OCI-LY3 (cell line): ENCODE results near the gene RNF14.

Experiments used
- H2AFZ ChIP-seq: fragments of 200-600, 300-600 bp; shearing (Covaris generic); 2 replicates; pipeline ENCODE4 v1.6.0; 2014; ENCODE audit warnings: antibody characterized with exemption, low read depth, low read length
- H3K27ac ChIP-seq: fragments of 200-600, 300-600 bp; sonication (generic); 2 replicates; pipeline ENCODE4 v1.5.1; 2014; ENCODE audit warnings: mild to moderate bottlenecking, low read length, moderate library complexity, mixed read lengths
- H3K27me3 ChIP-seq: fragments of 200-600, 300-600 bp; sonication (generic); 2 replicates; pipeline ENCODE4 v1.6.1; 2014; ENCODE audit warnings: low read depth, low read length, mixed read lengths
- H3K36me3 ChIP-seq: fragments of 200-600, 300-600 bp; sonication (generic); replicated peaks from 2 replicates; pipeline ENCODE3; 2014; ENCODE audit warnings: low read depth, low read length, mixed read lengths
- H3K4me1 ChIP-seq: fragments of 300-600, 200-600 bp; sonication (generic); 2 replicates; pipeline ENCODE4 v1.6.1; 2014; ENCODE audit warnings: low read length, mixed read lengths
- H3K4me2 ChIP-seq: fragments of 200-600, 300-600 bp; sonication (generic); 2 replicates; pipeline ENCODE4 v1.6.1; 2014; ENCODE audit warnings: low read length, mixed read lengths
- H3K4me3 ChIP-seq: fragments of 300-600, 200-600 bp; sonication (generic); 2 replicates; pipeline ENCODE4 v1.5.1; 2014; ENCODE audit warnings: antibody characterized with exemption, mild to moderate bottlenecking, low read length, moderate library complexity
- H3K79me2 ChIP-seq: fragments of 300-600, 200-600 bp; shearing (Covaris generic); 2 replicates; pipeline ENCODE4 v1.6.1; 2014; ENCODE audit warnings: mild to moderate bottlenecking, low read length, mixed read lengths
- H3K9ac ChIP-seq: fragments of 300-600, 200-600 bp; shearing (Covaris generic); 2 replicates; pipeline ENCODE4 v1.6.0; 2014; ENCODE audit warnings: mild to moderate bottlenecking, low read length, moderate library complexity
- H3K9me3 ChIP-seq: fragments of 200-600, 300-600 bp; shearing (Covaris generic); 2 replicates; pipeline ENCODE4 v1.6.1; 2014; ENCODE audit warnings: low read length, mixed read lengths; ENCODE audit not compliant: insufficient read depth
- H4K20me1 ChIP-seq: fragments of 200-600, 300-600 bp; sonication (generic); 2 replicates; pipeline ENCODE4 v1.6.1; 2016; ENCODE audit warnings: low read length, mixed read lengths; ENCODE audit not compliant: insufficient read depth
- EZH2phosphoT487 ChIP-seq: fragments of 200-600 bp; shearing (Covaris generic); IDR thresholded peaks from 2 replicates; pipeline ENCODE4 v1.6.1; 2018; ENCODE audit warnings: antibody characterized with exemption, mixed run types, low read depth
- TF ChIP-seq, protein P1 (sequence below): fragments of 200-600, 300-600 bp; sonication (generic); IDR thresholded peaks from 2 replicates; pipeline ENCODE4 v1.5.1; 2014; ENCODE audit warnings: antibody characterized with exemption, low read length, low read depth

The RNF14 gene

GRCh38 chr5:141986072-141986471 lies 17.2 kb downstream of the RNF14 start:
- Histone ChIP-seq H3K27ac (no peak overlapping the region), H3K36me3 (peaks cover 16% of the 10 kb centered on the region), H3K27me3 (no peaks in the 10 kb centered on the region), H3K79me2 (no peaks in the 10 kb centered on the region), H3K9ac (no peak overlapping the region), H3K9me3 (no peaks in the 10 kb centered on the region), H4K20me1 (no peaks in the 10 kb centered on the region), H3K4me3 (no peak overlapping the region), H3K4me1 (no peaks in the 10 kb centered on the region), H2AFZ (no peak overlapping the region), H3K4me2 (no peak overlapping the region)
- TF ChIP-seq, protein P1, sequence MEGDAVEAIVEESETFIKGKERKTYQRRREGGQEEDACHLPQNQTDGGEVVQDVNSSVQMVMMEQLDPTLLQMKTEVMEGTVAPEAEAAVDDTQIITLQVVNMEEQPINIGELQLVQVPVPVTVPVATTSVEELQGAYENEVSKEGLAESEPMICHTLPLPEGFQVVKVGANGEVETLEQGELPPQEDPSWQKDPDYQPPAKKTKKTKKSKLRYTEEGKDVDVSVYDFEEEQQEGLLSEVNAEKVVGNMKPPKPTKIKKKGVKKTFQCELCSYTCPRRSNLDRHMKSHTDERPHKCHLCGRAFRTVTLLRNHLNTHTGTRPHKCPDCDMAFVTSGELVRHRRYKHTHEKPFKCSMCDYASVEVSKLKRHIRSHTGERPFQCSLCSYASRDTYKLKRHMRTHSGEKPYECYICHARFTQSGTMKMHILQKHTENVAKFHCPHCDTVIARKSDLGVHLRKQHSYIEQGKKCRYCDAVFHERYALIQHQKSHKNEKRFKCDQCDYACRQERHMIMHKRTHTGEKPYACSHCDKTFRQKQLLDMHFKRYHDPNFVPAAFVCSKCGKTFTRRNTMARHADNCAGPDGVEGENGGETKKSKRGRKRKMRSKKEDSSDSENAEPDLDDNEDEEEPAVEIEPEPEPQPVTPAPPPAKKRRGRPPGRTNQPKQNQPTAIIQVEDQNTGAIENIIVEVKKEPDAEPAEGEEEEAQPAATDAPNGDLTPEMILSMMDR = no peak
- TF ChIP-seq EZH2phosphoT487 = no peak

DNA sequence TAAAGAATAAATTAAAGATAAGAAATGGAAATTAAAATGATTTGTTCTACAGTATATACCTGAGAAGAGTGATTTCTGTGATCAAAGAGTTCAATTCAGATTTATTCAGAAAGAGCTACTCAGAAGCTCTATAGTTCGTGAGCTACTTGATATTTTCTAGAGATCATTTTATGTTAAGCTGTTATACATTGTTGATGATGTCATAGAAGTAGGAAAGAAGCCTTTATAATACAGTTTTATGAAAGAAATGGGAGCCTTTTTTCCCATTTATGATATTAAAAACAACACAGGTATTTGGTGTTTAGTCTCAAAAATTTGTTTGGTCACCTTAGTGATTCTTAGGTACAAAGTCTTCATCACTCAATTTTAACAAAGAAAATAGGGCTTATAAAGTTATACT lies 20.8 kb downstream of the RNF14 start:
- H3K4me1 ChIP-seq = no peaks in the 10 kb centered on the region
- H3K4me3 ChIP-seq = no peak overlapping the region
- no peak overlapping the region for H3K4me2 ChIP-seq
- H3K79me2 ChIP-seq = no peaks in the 10 kb centered on the region
- H3K36me3 ChIP-seq = peaks cover 23% of the 10 kb centered on the region
- H4K20me1 ChIP-seq = no peaks in the 10 kb centered on the region
- H2AFZ ChIP-seq = no peak overlapping the region
- no peaks in the 10 kb centered on the region for H3K27me3 ChIP-seq
- TF ChIP-seq, protein P1 = no peak
- TF ChIP-seq EZH2phosphoT487 = no peak
- no peaks in the 10 kb centered on the region for H3K9me3 ChIP-seq
- H3K27ac ChIP-seq = no peak overlapping the region
- H3K9ac ChIP-seq = no peak overlapping the region

DNA sequence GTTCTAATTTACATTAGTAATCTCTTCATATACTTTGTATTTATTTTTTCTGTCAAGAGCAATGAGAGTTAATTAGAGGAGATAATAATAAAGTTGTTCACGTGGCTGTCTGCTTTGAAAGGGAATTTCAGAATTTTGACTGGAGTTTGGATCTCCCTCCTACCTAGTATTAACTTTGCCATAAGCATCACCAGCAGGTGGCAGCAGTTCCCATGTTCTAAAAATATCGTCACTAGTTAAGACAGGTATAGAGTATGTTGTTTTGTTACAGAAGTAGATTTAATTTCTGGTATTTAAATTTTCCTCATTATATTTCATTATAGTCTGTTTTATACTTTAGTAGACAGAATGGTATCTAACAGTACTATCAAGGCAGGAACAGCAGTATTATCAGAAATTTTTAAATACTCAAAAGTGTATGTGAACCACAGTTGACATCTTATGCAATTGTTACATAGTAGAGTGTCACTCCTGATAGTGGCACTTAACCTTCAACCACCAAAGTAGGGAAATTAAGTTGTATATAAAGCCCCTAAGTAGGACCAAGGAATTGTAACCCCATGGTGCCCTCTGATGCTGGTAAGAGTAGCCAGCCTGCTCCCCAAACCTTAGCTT lies 23.6 kb downstream of the RNF14 start:
- Histone ChIP-seq H3K36me3 (peaks cover 13% of the 10 kb centered on the region), H2AFZ (no peak overlapping the region), H4K20me1 (no peaks in the 10 kb centered on the region), H3K4me3 (no peak overlapping the region), H3K4me1 (no peaks in the 10 kb centered on the region), H3K9ac (no peak overlapping the region), H3K9me3 (no peaks in the 10 kb centered on the region), H3K79me2 (no peaks in the 10 kb centered on the region), H3K4me2 (no peak overlapping the region), H3K27me3 (no peaks in the 10 kb centered on the region), H3K27ac (no peak overlapping the region)
- TF ChIP-seq, protein P1 = peak; percentile 60
- TF ChIP-seq EZH2phosphoT487 = no peak

GRCh38 chr5:141994511-141995136 lies 25.7 kb downstream of the RNF14 start:
- Histone ChIP-seq H3K4me3 (no peak overlapping the region), H3K79me2 (no peaks in the 10 kb centered on the region), H3K4me1 (no peaks in the 10 kb centered on the region), H3K9ac (no peak overlapping the region), H3K36me3 (peaks cover 18% of the 10 kb centered on the region), H3K9me3 (no peaks in the 10 kb centered on the region), H4K20me1 (no peaks in the 10 kb centered on the region), H3K4me2 (no peak overlapping the region), H2AFZ (no peak overlapping the region), H3K27me3 (no peaks in the 10 kb centered on the region), H3K27ac (no peak overlapping the region)
- no peak for TF ChIP-seq EZH2phosphoT487
- TF ChIP-seq, protein P1 = no peak
